Activated CD4-positive, alpha-beta memory T cell treated with anti-CD3 and anti-CD28 coated beads for 36 hours (primary cell): Measurements from ENCODE around the gene MYO1B. TPM values are rescaled to one million over a fixed set of nuclear protein-coding genes. Genes with fewer than 3 reads are reported as not detected.
A peak's percentile ranks its signal among the peaks of the same experiment; 100 is the strongest.

Experiments used
- CTCF ChIA-PET: fragments of 350-600 bp; sonication (Branson Sonifier 250); formaldehyde crosslinking; loops from one replicate; lab custom pipeline; 2021; ENCODE audit warnings: antibody characterized with exemption, inconsistent platforms; lab: Charles Lee
- POLR2A ChIA-PET: fragments of 350-600 bp; sonication (Branson Sonifier 250); formaldehyde crosslinking; loops from one replicate; lab custom pipeline; 2021; ENCODE audit warnings: antibody characterized with exemption; lab: Charles Lee
- DNase-seq: peaks from one replicate; pipeline ENCODE4 v3.0.0-alpha.2; 2020
- H3K27ac Mint-ChIP-seq: one replicate; pipeline ENCODE4 v1.8.0; 2021; ENCODE audit warnings: mixed read lengths
- H3K27me3 Mint-ChIP-seq: one replicate; pipeline ENCODE4 v1.8.0; 2021; ENCODE audit warnings: mixed read lengths
- H3K36me3 Mint-ChIP-seq: one replicate; pipeline ENCODE4 v1.8.0; 2021; ENCODE audit warnings: mixed read lengths
- H3K4me1 Mint-ChIP-seq: one replicate; pipeline ENCODE4 v1.8.0; 2021; ENCODE audit warnings: low read depth, mixed read lengths
- H3K4me3 Mint-ChIP-seq: one replicate; pipeline ENCODE4 v1.8.0; 2021; ENCODE audit warnings: mild to moderate bottlenecking, mixed read lengths
- H3K9me3 Mint-ChIP-seq: one replicate; pipeline ENCODE4 v1.8.0; 2021; ENCODE audit warnings: mixed read lengths
- intact Hi-C: fragments of 100-400 bp; cut with micrococcal nuclease; formaldehyde crosslinking; loops from one replicate; pipeline ENCODE4 v1.15.1; 2023
- total RNA-seq, 2 experiments: library from RNA; stranded (reverse); gene quantifications; one replicate each; pipeline ENCODE4 v1.2.3, GENCODE V29; 2021

MYO1B gene
- total RNA-seq, 2 experiments from 2014 or later, result 13.5 to 15.6 TPM

DNA sequence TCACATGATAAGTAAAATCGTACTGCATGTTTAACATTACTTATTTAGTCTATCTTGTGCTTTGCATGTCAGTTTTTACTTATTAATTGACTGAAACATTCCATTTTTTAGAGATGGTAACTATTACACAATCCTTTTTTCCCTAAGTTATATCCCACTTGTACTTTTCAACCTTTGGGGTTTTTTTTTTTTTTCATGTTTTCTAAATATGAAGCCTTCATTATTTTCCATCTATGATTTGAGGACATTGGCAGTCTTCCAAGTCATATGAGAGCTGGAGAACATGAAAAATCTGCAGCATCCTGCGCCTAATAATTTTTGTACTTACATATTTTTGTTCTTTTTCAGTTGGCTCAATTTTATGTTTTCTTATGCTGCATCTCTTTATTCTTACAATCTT lies 113.9 kb downstream of the MYO1B start:
- no peak for DNase-seq
- Mint-ChIP-seq H3K4me1 (no peaks in the 10 kb centered on the region), H3K27me3 (no peaks in the 10 kb centered on the region), H3K4me3 (no peak overlapping the region), H3K9me3 (no peaks in the 10 kb centered on the region), H3K36me3 (no peaks in the 10 kb centered on the region), H3K27ac (no peak overlapping the region)
- ChIA-PET POLR2A (no interaction called here), CTCF (interaction anchor here (1.2 kb wide), 1 partner anchor 194 kb away, joined by 6 read pairs; no protein-coding TSS in a partner anchor)
- intact Hi-C loops, result no loop called here

DNA sequence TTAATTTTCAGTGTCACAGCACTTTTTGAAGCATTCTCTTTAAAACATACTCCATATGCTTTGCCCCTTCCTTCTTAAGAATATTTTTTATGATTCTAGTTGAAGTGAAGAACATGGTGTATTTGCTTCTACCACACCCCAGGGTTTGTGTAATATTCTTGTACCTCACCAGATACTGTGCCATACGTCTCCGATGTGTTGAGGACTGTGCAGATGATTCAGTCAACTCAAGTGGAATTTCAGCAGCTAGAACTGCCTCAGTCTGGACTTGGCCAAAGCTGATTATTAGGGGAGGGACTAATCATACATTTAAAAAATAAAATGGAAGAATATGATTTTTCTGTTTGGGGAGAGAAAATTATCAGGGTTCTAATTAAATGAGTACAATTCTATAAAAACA lies 115.7 kb downstream of the MYO1B start:
- Mint-ChIP-seq H3K27me3 (no peaks in the 10 kb centered on the region), H3K9me3 (no peaks in the 10 kb centered on the region), H3K4me3 (no peak overlapping the region), H3K36me3 (no peaks in the 10 kb centered on the region), H3K4me1 (no peaks in the 10 kb centered on the region), H3K27ac (no peak overlapping the region)
- ChIA-PET CTCF (no interaction called here), POLR2A (no interaction called here)
- DNase-seq, result no peak
- intact Hi-C loops, result no loop called here

DNA sequence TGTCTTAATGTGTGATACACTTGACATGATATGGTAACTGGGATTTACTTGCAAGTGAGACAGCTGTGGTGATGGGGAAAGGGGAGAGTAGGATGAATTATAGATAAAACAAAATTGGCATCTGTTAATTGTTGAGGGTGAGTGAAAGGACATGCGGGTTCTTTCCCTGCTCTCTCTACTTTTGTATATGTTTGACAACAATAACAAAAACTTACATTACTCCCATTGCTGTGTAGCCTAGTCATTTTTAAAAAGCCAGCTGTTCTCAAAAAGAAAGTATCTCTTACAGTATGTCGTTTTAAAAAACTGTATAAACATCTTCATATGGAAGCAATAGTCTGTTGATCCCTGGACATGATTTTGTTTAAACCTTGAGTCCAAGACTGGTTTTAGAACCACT lies 117.6 kb downstream of the MYO1B start:
- intact Hi-C loops, result no loop called here
- Mint-ChIP-seq H3K9me3 (no peaks in the 10 kb centered on the region), H3K27ac (no peak overlapping the region), H3K27me3 (no peaks in the 10 kb centered on the region), H3K4me3 (no peak overlapping the region), H3K36me3 (no peaks in the 10 kb centered on the region), H3K4me1 (no peaks in the 10 kb centered on the region)
- ChIA-PET CTCF (no interaction called here), POLR2A (interaction anchor here (0.6 kb wide), 1 partner anchor 91 kb away, joined by 5 read pairs; no protein-coding TSS in a partner anchor)
- DNase-seq, result no peak

DNA sequence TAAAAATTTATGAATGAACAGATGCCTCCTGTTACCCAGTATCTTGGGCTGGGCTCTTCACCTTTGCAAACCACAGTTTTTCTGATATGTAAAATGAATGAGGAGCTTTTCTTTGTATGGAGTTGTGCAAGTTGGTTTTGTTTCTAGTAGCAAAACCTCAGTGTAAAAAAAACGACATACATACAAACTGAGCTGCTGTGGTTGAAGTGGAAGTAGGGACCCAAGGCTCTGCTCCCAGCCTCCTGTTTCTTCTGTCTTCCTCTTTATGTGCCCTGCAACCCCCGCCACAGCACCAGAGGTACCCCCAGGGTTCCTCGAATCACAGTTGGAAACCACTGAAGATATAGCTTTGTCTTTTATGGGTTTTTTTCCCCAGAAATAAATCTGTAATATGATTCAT lies 118.1 kb downstream of the MYO1B start:
- intact Hi-C loops, result no loop called here
- CTCF ChIA-PET, result no interaction called here
- POLR2A ChIA-PET, result interaction anchor here (0.6 kb wide), 1 partner anchor 91 kb away, joined by 5 read pairs; no protein-coding TSS in a partner anchor

DNA sequence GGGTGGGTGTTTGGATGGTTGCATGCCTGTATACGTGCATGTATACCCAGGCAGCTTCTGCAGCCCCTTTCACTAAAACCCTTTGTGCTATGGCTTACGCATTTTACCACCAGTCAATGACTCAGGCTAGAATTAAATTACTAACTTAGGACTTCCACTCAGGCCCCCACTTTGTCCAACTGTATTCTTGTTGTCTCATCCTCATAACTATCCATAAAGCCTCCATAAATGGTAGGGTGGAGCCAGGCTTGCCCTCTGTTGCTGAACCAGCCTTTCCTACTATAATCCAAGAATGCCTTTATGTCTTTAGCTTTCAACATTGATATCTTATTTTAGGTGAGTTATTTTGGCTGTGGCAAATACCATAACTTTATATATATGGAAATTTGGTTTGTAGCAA lies 119.9 kb downstream of the MYO1B start:
- Mint-ChIP-seq H3K9me3 (no peaks in the 10 kb centered on the region), H3K27me3 (no peaks in the 10 kb centered on the region), H3K4me3 (no peak overlapping the region), H3K36me3 (no peaks in the 10 kb centered on the region), H3K27ac (no peak overlapping the region), H3K4me1 (no peaks in the 10 kb centered on the region)
- CTCF ChIA-PET, result no interaction called here
- intact Hi-C loops, result no loop called here
- DNase-seq, result no peak
- POLR2A ChIA-PET, result no interaction called here

More for the DNA sequence above, 118.1 kb downstream of the MYO1B start:
- Mint-ChIP-seq H3K4me1 (no peaks in the 10 kb centered on the region), H3K36me3 (no peaks in the 10 kb centered on the region), H3K4me3 (no peak overlapping the region), H3K27ac (no peak overlapping the region), H3K9me3 (no peaks in the 10 kb centered on the region), H3K27me3 (no peaks in the 10 kb centered on the region)
- DNase-seq, result no peak

DNA sequence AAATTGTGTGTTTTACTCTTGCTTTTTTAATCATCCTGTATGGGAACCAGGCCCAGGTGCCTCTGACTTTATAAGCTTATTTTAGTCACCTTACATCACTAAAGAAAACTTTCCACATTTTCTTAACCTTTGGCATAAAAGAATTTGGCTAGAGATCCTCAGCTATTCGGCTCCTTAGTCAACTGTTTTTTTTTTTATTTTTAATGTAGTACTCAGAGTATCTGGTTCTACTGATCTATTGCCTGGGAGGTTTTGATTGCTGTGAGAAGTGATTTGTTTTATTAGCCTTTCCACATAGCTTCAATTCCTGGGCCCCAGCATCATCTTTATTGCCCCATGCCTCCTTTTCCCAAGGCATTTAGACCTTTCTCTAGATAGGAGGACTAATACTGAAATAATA lies 121.0 kb downstream of the MYO1B start:
- no peaks in the 10 kb centered on the region for H3K4me1 Mint-ChIP-seq
- H3K36me3 Mint-ChIP-seq, result no peaks in the 10 kb centered on the region
- CTCF ChIA-PET, result no interaction called here
- no peaks in the 10 kb centered on the region for H3K27me3 Mint-ChIP-seq
- POLR2A ChIA-PET, result no interaction called here
- intact Hi-C loops, result no loop called here
- no peak overlapping the region for H3K4me3 Mint-ChIP-seq
- H3K9me3 Mint-ChIP-seq, result no peaks in the 10 kb centered on the region
- DNase-seq, result no peak
- H3K27ac Mint-ChIP-seq, result no peak overlapping the region

DNA sequence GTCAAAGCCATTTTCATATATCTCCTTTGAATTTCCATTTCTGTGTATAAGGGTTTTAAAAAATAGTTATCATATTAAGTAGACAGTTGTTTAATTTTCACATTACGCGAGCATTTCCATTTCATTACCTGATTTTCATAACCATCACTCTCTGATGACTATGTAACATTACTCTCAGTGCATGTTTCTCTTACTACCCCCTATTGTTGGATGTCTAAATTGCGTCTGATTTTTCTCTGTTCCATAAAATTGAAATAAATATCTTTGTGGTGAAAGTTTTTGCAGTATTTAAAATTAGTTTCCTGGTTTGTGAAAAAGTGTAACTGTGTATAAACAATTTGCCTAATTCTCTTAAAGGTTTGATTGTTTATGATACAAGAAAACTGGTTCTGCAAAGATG lies 123.8 kb downstream of the MYO1B start:
- POLR2A ChIA-PET, result no interaction called here
- intact Hi-C loops, result loop anchor here (1.0 kb wide), 1 partner anchor 204 kb away; no protein-coding TSS in a partner anchor

DNA sequence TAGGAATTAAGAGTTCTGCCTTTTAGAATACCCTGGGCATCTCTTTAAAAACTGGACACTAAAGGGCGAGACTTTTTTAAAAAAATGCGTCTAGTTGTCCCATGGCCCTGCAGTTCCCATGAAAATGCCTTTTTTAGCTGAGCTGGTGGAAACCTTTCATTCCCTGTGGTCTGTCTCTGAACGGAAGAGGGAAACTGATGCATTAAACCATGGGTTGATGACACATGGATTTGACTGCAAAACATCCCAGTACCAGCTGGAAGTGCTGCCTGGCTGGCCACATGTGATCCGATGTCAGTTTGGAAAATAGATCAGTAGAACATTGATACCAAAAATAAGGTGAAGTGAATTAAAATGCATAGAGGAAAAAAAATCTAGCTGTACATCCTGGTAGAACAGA lies 129.2 kb downstream of the MYO1B start:
- no peaks in the 10 kb centered on the region for H3K27me3 Mint-ChIP-seq
- H3K36me3 Mint-ChIP-seq, result no peaks in the 10 kb centered on the region
- intact Hi-C loops, result loop anchor here (10.0 kb wide), 1 partner anchor 320 kb away; no protein-coding TSS in a partner anchor
- ChIA-PET CTCF (no interaction called here), POLR2A (no interaction called here)
- peaks cover 8% of the 10 kb centered on the region for H3K4me1 Mint-ChIP-seq
- H3K4me3 Mint-ChIP-seq, result no peak overlapping the region
- no peak for DNase-seq
- H3K27ac Mint-ChIP-seq, result no peak overlapping the region
- H3K9me3 Mint-ChIP-seq, result no peaks in the 10 kb centered on the region

More for the DNA sequence above, 123.8 kb downstream of the MYO1B start:
- CTCF ChIA-PET, result no interaction called here
- Mint-ChIP-seq H3K36me3 (no peaks in the 10 kb centered on the region), H3K27me3 (no peaks in the 10 kb centered on the region), H3K9me3 (no peaks in the 10 kb centered on the region), H3K27ac (no peak overlapping the region), H3K4me1 (no peaks in the 10 kb centered on the region), H3K4me3 (no peak overlapping the region)
- no peak for DNase-seq

DNA sequence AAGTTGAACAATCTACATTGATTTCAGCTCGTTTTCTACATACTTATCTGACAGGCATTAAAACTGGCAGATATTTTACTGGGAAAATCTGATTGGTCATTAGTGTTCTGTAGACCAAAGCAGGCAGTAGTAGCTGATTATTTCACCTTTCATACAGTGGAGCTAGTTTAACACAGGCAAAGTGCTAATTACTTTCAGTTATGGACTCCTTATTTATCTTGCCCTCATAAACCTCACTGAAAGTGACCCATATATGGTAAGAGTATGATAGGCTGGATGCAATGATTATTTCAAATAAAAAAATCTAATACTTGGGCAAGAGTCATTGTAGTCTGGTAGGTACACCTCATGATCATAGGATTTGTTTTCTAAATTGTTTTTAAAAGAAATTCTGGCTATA lies 129.7 kb downstream of the MYO1B start:
- Mint-ChIP-seq H3K27ac (no peak overlapping the region), H3K36me3 (no peaks in the 10 kb centered on the region), H3K4me1 (peaks cover 8% of the 10 kb centered on the region), H3K27me3 (no peaks in the 10 kb centered on the region), H3K9me3 (no peaks in the 10 kb centered on the region), H3K4me3 (no peak overlapping the region)
- intact Hi-C loops, result loop anchor here (10.0 kb wide), 1 partner anchor 320 kb away; no protein-coding TSS in a partner anchor
- POLR2A ChIA-PET, result no interaction called here
- no peak for DNase-seq
- CTCF ChIA-PET, result no interaction called here

DNA sequence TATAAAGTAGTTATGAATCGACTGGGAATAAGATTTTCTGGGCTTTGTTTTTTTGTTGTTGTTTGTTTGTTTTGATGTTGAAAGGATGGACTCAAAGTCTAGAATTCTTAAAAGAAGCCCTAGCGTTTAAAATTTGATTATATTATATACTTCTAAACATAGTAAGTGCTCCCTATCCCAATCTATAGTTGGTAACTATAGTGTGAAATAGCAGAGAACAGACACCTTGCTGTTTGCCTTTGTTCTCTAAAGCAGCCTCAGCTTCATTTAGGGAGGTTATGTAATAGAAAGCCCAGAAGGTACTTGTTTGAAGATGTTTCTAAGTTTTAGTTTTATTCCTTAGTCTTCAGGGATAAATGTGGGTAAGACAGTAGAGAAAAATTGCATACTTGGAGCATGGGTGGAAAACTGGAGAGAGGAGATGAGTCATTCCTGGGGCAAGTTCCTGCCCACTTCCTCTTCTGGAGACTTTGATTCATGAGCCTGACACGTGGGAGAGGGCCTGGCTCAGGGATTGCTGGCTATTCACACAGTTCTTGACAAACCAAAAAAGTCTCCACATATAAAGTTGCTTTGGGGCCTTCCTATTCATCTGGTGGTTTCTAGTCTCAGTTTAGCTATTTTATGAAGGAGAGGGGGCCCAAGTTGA lies 131.9 kb downstream of the MYO1B start:
- no peaks in the 10 kb centered on the region for H3K9me3 Mint-ChIP-seq
- POLR2A ChIA-PET, result no interaction called here
- CTCF ChIA-PET, result no interaction called here
- peaks cover 1% of the 10 kb centered on the region for H3K27me3 Mint-ChIP-seq
- H3K27ac Mint-ChIP-seq, result no peak overlapping the region
- H3K4me1 Mint-ChIP-seq, result peaks cover 8% of the 10 kb centered on the region
- no peak overlapping the region for H3K4me3 Mint-ChIP-seq
- peak; percentile 53 for DNase-seq
- intact Hi-C loops, result loop anchor here (10.0 kb wide), 1 partner anchor 322 kb away; no protein-coding TSS in a partner anchor
- H3K36me3 Mint-ChIP-seq, result no peaks in the 10 kb centered on the region

DNA sequence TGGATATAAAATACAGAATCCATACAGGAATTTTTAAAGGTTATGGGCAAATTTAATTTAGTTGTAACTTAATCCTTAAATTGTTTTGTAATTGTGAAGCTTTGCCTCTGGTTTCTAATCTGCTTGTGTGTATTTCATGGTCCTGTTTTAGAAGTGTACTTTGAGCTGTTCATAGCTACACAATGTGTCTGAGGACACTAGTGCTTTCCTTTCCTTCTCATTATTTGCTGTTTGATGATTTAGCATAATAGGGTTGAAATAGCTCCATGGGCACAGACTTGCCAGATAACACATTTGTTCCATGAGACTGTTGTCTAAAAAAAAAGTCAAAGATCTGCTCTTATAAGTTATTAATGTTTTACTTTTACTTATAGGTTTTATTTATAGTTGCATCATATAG lies 134.2 kb downstream of the MYO1B start:
- peaks cover 1% of the 10 kb centered on the region for H3K27me3 Mint-ChIP-seq
- CTCF ChIA-PET, result no interaction called here
- DNase-seq, result no peak
- H3K4me3 Mint-ChIP-seq, result no peak overlapping the region
- peaks cover 8% of the 10 kb centered on the region for H3K4me1 Mint-ChIP-seq
- intact Hi-C loops, result loop anchor here (10.0 kb wide), 1 partner anchor 325 kb away; no protein-coding TSS in a partner anchor
- H3K27ac Mint-ChIP-seq, result no peak overlapping the region
- no peaks in the 10 kb centered on the region for H3K9me3 Mint-ChIP-seq
- POLR2A ChIA-PET, result no interaction called here
- H3K36me3 Mint-ChIP-seq, result no peaks in the 10 kb centered on the region

DNA sequence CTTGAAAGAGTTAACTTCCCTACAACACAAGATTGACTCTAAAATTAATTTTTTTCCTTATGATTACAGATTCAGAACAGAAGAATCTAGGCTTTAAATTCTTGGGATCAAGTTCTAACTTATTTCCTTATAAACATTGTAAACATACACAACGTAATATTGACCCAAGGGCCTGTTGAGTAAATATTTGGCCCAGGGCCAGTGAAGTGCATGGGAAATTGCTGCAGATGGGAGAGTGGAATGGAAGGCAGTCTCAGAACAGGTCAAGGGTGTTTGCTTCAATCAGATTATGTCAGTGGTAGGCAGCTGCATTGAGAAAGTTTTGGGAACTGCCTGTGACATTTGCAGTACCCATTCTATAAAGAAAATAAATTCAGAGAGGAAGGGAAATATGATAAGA lies 137.6 kb downstream of the MYO1B start:
- Mint-ChIP-seq H3K27me3 (peaks cover 5% of the 10 kb centered on the region), H3K4me3 (no peak overlapping the region), H3K9me3 (no peaks in the 10 kb centered on the region), H3K4me1 (peaks cover 13% of the 10 kb centered on the region), H3K36me3 (peaks cover 4% of the 10 kb centered on the region), H3K27ac (no peak overlapping the region)
- DNase-seq, result no peak
- POLR2A ChIA-PET, result no interaction called here
- CTCF ChIA-PET, result interaction anchor here (0.6 kb wide), 1 partner anchor 809 kb away, joined by 4 read pairs; no protein-coding TSS in a partner anchor
- intact Hi-C loops, result no loop called here

DNA sequence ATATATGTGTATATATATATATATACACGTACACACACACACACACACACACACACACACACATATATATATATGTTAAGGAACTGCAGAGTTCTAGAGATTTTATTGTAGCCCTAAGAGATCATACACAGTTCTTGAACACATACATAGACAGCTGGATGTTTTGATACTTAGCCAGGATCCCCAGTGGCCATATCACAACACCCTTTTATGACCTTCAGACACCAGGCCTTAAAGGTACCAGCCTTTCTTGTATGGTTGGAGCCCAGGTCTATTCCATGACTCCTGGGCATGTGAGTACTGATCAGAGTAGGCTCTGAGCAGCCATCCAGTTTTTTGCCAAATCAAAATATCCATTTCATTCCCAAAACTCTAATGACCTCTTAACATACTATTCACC lies 138.3 kb downstream of the MYO1B start:
- intact Hi-C loops, result no loop called here
- DNase-seq, result no peak
- H3K36me3 Mint-ChIP-seq, result peaks cover 4% of the 10 kb centered on the region
- no peak overlapping the region for H3K27ac Mint-ChIP-seq
- H3K9me3 Mint-ChIP-seq, result no peaks in the 10 kb centered on the region
- POLR2A ChIA-PET, result no interaction called here
- peaks cover 12% of the 10 kb centered on the region for H3K4me1 Mint-ChIP-seq
- H3K4me3 Mint-ChIP-seq, result no peak overlapping the region
- CTCF ChIA-PET, result no interaction called here
- H3K27me3 Mint-ChIP-seq, result peaks cover 5% of the 10 kb centered on the region
